D721Med (cell line): ENCODE data around the gene DAPK1.

ENCODE experiments used
- DNase-seq: peaks from one replicate; pipeline ENCODE4 v3.0.0; 2011; ENCODE audit warnings: low spot score; ENCODE audit not compliant: insufficient read length
- FAIRE-seq: peaks from 2 replicates; lab custom pipeline; 2011; peaks lifted over from hg19 to GRCh38; lab: Jason Lieb, UNC
- CTCF ChIP-seq: IDR thresholded peaks from 2 replicates; pipeline ENCODE4 v1.5.1; 2012; ENCODE audit warnings: mild to moderate bottlenecking, control low read depth; ENCODE audit not compliant: insufficient read depth; ENCODE audit errors: missing control alignments

DAPK1 gene

GRCh38 chr9:87593359-87593980 is 95.8 kb downstream of the DAPK1 start:
- no peak for TF ChIP-seq CTCF
- FAIRE-seq, result no peak
- DNase-seq, result no peak

GRCh38 chr9:87594194-87594593 is 96.5 kb downstream of the DAPK1 start:
- no peak for TF ChIP-seq CTCF
- DNase-seq, result no peak
- FAIRE-seq, result no peak

- TF ChIP-seq CTCF, result no peak
- no peak for DNase-seq
- no peak for FAIRE-seq
Observed at GRCh38 chr9:87594662-87595061, 97.0 kb downstream of the DAPK1 start.

- no peak for FAIRE-seq
- no peak for TF ChIP-seq CTCF
- no peak for DNase-seq
Observed at GRCh38 chr9:87595610-87596009, 97.9 kb downstream of the DAPK1 start.

- no peak for TF ChIP-seq CTCF
- FAIRE-seq (no peak), DNase-seq (no peak)
Observed at GRCh38 chr9:87596862-87597261, 99.2 kb downstream of the DAPK1 start.

GRCh38 chr9:87597710-87598443 is 100.2 kb downstream of the DAPK1 start:
- no peak for DNase-seq
- FAIRE-seq, result no peak
- no peak for TF ChIP-seq CTCF
